HG03196 (cell line): ENCODE data around the gene LLGL2.
A peak's percentile ranks its signal among the peaks of the same experiment; 100 is the strongest.
"Not testable (repeated sequence)": the region's sequence is repeated elsewhere in the genome, so short reads cannot be mapped to it uniquely, and the experiment has no call there.

Source experiments
- ATAC-seq: cut with Tn5 transposase; IDR thresholded peaks from one replicate; pipeline ENCODE4 v1.9.1; 2021; ENCODE audit not compliant: unreplicated experiment

The LLGL2 gene, protein sequence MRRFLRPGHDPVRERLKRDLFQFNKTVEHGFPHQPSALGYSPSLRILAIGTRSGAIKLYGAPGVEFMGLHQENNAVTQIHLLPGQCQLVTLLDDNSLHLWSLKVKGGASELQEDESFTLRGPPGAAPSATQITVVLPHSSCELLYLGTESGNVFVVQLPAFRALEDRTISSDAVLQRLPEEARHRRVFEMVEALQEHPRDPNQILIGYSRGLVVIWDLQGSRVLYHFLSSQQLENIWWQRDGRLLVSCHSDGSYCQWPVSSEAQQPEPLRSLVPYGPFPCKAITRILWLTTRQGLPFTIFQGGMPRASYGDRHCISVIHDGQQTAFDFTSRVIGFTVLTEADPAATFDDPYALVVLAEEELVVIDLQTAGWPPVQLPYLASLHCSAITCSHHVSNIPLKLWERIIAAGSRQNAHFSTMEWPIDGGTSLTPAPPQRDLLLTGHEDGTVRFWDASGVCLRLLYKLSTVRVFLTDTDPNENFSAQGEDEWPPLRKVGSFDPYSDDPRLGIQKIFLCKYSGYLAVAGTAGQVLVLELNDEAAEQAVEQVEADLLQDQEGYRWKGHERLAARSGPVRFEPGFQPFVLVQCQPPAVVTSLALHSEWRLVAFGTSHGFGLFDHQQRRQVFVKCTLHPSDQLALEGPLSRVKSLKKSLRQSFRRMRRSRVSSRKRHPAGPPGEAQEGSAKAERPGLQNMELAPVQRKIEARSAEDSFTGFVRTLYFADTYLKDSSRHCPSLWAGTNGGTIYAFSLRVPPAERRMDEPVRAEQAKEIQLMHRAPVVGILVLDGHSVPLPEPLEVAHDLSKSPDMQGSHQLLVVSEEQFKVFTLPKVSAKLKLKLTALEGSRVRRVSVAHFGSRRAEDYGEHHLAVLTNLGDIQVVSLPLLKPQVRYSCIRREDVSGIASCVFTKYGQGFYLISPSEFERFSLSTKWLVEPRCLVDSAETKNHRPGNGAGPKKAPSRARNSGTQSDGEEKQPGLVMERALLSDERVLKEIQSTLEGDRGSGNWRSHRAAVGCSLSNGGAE

GRCh38 chr17:75524970-75525805 lies at the start of gene LLGL2:
Gene LLGL2 (plus strand): TSS chr17:75525697. CDS start chr17:75543427, 17,730 bp downstream.
- peak; percentile 54 for ATAC-seq

GRCh38 chr17:75475851-75476250 lies 49.6 kb upstream of the LLGL2 start:
- no peak for ATAC-seq

DNA sequence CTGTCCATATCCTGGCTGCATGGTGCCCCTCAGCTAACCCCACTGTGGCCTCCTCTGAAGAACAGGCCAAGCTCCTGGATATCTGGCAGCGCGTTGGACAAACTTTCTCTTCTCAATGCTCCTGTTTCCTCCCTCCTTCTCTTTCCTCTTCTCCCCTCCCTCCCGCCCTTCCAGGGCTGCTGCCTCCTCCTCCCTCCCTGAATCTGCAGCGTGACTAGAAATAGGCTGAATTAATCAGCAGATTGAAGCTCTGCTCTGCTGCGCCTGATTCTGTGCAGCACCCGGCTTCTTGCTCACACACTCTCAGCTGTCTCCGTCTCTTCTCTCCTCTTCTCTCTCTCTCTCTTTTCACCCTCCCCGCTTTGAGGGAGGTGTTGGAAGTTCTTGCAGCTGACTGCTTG lies 49.2 kb upstream of the LLGL2 start:
- ATAC-seq, result no peak

- ATAC-seq, result no peak
Measured at GRCh38 chr17:75476752-75477489, 48.6 kb upstream of the LLGL2 start.

DNA sequence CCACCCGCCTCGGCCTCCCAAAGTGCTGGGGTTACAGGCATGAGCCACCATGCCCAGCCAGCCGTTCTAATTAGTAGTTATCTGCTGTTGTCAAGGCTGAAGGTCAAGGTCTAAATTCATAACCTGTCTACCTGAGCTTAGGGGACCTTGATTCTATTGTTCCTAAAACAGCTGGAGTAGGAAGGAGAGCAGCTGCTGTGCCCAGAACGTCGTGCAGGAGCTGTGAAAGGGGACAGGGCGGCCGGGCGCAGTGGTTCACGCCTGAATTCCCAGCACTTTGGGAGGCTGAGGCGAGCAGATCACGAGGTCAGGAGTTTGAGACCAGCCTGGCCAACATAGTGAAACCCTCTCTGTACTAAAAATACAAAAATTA lies 48.0 kb upstream of the LLGL2 start:
- not testable (repeated sequence) for ATAC-seq

GRCh38 chr17:75478508-75478907 lies 47.0 kb upstream of the LLGL2 start:
- no peak for ATAC-seq

GRCh38 chr17:75480281-75480680 lies 45.2 kb upstream of the LLGL2 start:
- ATAC-seq, result no peak

DNA sequence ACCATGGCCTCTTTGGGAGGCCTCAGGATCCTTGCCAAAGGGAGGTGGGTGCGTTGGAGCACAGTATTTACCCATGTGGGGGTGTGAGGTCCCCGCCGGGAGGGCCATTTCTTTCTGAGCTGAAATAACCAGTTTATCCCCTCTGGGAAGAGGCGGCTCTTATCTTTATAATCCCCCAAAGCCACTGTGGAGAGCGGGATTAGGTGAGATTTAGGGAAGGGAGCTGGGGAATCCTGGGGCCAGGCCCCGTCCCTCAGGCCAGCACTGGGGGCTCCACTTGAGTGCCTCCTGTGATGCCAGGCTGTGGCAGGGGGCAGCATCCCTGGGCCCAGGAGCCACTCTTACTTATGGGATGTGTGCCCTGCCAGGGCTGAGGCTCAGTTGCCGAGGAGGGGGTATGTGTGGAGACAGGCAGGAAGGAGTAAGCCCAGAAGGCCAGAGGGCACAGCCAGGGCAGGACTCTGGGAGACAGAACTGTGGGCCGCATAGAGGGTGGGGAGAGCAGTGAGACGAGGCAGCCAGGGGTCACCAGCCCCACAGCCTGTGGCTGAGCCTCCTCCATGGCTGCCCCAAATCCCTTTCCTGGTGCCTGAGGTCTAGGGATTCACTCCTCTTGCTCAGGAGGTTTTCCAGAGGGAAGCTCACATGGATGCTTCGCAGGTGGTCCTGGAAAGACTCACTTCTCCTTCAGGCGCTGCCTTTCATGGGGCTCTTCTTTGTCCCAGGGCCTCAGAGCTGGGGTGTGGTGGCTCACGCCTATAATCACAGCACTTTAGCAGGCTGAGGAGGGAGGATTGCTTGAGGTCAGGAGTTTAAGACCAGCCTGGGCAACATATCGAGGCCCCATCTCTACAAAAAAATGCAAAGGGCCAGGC lies 44.1 kb upstream of the LLGL2 start:
- ATAC-seq, result no peak

GRCh38 chr17:75482098-75482942 lies 43.2 kb upstream of the LLGL2 start:
- no peak for ATAC-seq

GRCh38 chr17:75485688-75486087 lies 39.8 kb upstream of the LLGL2 start:
- ATAC-seq, result no peak

GRCh38 chr17:75486151-75486550 lies 39.3 kb upstream of the LLGL2 start:
- ATAC-seq, result no peak

DNA sequence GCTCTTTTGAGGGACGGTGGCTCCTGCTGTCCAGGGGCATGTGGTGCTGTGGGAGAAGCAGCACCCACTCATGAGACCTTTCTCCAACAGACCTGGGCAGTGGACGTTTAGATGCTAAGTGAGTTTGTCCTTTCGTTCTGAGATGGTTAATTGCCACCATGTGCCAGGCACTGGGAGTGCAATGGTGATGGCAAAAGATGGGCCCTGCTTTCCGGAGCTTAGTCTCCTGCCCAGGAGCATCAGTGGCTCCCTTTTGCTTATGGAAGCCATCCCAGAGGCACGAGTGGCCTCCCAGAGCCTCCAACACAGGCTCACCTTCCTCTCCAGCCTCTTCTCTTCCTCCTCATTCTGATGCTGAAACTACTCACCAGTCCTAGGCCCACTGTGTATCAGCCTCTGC lies 38.5 kb upstream of the LLGL2 start:
- no peak for ATAC-seq

DNA sequence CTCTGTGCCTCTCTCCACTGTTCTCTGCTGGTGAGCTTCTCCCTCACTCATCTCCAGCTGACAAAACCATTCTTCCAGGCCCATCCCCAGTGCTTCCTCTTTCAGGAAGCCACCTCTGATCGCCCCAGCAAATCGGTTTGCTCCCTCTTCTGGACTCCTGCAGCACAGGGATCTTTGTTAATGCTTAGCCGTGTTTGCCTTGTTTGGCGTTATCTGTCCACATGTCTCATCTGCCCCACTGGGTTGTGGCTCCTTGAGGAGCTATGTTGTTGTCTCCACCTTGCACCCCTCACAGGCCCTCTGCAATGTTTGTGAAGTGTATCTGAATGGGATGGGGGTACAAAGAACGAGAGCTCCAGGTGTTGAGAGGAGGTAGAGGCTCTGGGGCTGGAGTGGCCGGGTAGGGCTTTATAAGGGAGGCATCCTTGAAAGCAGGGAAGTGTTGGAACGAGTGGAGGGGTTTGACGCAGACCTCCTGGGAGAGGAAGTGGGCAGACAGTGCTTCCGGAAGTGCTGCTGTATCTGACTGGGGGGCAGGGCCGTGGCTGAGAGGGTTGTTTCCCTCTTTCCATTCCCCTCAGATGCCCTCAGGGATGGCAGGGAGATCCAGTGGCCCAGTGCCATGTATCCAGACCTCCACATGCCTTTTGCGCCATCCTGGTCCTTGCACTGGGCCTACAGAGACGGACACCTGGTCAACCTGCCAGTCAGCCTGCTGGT lies 38.0 kb upstream of the LLGL2 start:
- no peak for ATAC-seq

GRCh38 chr17:75488693-75489510 lies 36.6 kb upstream of the LLGL2 start:
- no peak for ATAC-seq

DNA sequence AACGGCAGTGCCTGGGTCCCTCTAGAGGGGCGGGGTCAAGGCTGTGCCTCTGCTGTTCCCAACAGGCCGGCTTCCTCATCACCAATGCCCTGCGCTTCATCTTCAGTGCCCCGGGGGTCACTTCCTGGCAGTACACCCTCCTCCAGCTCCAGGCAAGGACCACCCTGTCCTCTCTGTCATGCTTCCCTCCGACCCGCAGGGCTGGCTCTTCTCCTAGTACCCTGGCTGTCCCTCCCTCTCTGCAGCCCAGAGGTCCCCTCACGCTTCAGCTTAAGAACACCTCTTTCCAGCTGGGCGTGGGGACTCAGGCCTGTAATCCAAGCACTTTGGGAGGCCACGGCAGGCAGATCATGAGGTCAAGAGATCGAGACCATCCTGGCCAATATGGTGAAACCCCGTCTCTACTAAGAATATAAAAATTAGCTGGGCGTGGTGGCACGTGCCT lies 36.0 kb upstream of the LLGL2 start:
- no peak for ATAC-seq

DNA sequence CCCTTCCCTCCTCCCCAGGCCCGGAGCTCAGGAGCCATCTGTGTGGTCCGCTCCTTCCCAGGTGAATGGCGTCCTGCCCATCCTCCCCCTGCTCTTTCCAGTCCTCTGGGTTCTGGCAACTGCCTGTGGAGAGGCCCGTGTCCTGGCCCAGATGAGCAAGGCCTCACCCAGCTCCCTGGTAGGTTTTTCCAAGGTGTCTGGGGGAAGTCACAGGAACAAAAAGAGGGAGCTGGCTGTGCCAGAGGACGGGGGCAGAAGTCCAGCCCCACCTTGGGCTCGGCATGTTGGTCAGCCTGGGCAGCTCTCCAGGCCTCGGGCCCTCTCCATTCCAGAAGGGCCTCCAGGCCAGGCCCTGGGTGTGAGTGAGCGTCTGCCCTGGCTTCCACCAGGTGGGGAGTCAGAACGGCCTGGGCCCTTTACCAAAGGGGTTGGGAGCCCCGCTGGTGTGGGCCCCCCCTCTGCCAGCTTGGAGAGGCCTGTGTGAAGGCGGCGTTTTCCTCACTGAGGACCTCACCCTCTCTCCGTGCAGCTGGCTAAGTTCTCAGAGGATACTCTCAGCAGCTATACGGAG lies 35.2 kb upstream of the LLGL2 start:
- ATAC-seq, result no peak
